ENCODE data around the gene GNRHR. TPM values are rescaled to one million over a fixed set of nuclear protein-coding genes. Genes with fewer than 3 reads are reported as not detected.

The GNRHR gene
- total RNA-seq, 1 experiment from 2014 or later, result not detected

DNA sequence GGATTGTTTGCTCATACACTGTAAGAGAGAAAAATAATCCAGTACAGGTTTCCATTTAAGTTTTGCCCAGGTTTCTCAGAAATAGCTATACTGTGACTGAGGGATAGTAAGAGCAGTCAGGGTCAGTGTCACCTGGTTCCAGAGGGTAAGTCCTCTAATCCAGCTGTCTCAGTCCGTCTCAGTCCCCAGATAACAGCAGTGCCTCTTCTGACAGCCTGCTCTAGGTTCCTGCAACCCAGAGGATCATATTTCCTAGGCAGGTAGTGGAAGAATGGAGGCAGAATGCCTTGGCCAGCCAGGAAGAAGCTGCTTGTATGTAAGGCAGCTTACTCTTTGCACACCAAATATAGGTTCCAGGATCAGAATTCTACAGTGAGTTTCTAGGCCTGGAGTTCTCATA lies 22.6 kb upstream of the GNRHR start:
- BruUV-seq (replicated peaks), result no TSS peak
- POLR2A ChIA-PET, result no interaction called here

GRCh38 chr4:67770422-67770821 lies 16.2 kb upstream of the GNRHR start:
- BruUV-seq (replicated peaks), result no TSS peak
- H3K9me3 Mint-ChIP-seq (ENCODE audit: unreplicated experiment), result no peaks in the 10 kb centered on the region
- no peak overlapping the region for H3K4me3 Mint-ChIP-seq (ENCODE audit: unreplicated experiment)
- H3K27ac Mint-ChIP-seq (ENCODE audit: unreplicated experiment), result no peak overlapping the region
- no peaks in the 10 kb centered on the region for H3K27me3 ChIP-seq (replicated peaks; ENCODE audit: control insufficient read depth, insufficient read depth, low read length)
- no peak overlapping the region for H3K4me3 ChIP-seq (ENCODE audit: low read depth, low read length)
- no peaks in the 10 kb centered on the region for H3K9me3 ChIP-seq
- POLR2A ChIA-PET, result no interaction called here
- no peaks in the 10 kb centered on the region for H3K4me1 Mint-ChIP-seq (ENCODE audit: low read depth, unreplicated experiment)
- H3K27me3 Mint-ChIP-seq (ENCODE audit: insufficient read depth, unreplicated experiment), result peaks cover 8% of the 10 kb centered on the region
- intact Hi-C loops (cut with micrococcal nuclease; ENCODE audit: unreplicated experiment), result no loop called here
- no peak for DNase-seq
- no peaks in the 10 kb centered on the region for H3K36me3 Mint-ChIP-seq (ENCODE audit: insufficient read depth, unreplicated experiment)
- TF ChIP-seq, protein P1, sequence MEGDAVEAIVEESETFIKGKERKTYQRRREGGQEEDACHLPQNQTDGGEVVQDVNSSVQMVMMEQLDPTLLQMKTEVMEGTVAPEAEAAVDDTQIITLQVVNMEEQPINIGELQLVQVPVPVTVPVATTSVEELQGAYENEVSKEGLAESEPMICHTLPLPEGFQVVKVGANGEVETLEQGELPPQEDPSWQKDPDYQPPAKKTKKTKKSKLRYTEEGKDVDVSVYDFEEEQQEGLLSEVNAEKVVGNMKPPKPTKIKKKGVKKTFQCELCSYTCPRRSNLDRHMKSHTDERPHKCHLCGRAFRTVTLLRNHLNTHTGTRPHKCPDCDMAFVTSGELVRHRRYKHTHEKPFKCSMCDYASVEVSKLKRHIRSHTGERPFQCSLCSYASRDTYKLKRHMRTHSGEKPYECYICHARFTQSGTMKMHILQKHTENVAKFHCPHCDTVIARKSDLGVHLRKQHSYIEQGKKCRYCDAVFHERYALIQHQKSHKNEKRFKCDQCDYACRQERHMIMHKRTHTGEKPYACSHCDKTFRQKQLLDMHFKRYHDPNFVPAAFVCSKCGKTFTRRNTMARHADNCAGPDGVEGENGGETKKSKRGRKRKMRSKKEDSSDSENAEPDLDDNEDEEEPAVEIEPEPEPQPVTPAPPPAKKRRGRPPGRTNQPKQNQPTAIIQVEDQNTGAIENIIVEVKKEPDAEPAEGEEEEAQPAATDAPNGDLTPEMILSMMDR (IDR thresholded peaks at IDR 0.05; ENCODE audit: insufficient read depth in 1 of 2, low read depth in 1 of 2, low read length in 1 of 2, severe bottlenecking in 1 of 2, unreplicated experiment in 1 of 2), result no peak
- CTCF ChIA-PET, result no interaction called here
- H3K4me1 ChIP-seq, result no peaks in the 10 kb centered on the region
- H3K36me3 ChIP-seq (ENCODE audit: control insufficient read depth, insufficient read depth, low read length), result no peaks in the 10 kb centered on the region

More for the DNA sequence above, 22.6 kb upstream of the GNRHR start:
- Histone ChIP-seq H3K4me1 (no peaks in the 10 kb centered on the region), H3K4me3 (ENCODE audit: low read depth, low read length) (no peak overlapping the region), H3K27me3 (replicated peaks; ENCODE audit: control insufficient read depth, insufficient read depth, low read length) (no peaks in the 10 kb centered on the region), H3K36me3 (ENCODE audit: control insufficient read depth, insufficient read depth, low read length) (no peaks in the 10 kb centered on the region), H3K9me3 (no peaks in the 10 kb centered on the region)
- H3K36me3 Mint-ChIP-seq (ENCODE audit: insufficient read depth, unreplicated experiment), result no peaks in the 10 kb centered on the region
- no peak overlapping the region for H3K4me3 Mint-ChIP-seq (ENCODE audit: unreplicated experiment)
- no peak overlapping the region for H3K27ac Mint-ChIP-seq (ENCODE audit: unreplicated experiment)
- intact Hi-C loops (cut with micrococcal nuclease; ENCODE audit: unreplicated experiment), result no loop called here
- DNase-seq, result no peak
- no peaks in the 10 kb centered on the region for H3K4me1 Mint-ChIP-seq (ENCODE audit: low read depth, unreplicated experiment)
- TF ChIP-seq, protein P1 (IDR thresholded peaks at IDR 0.05; ENCODE audit: insufficient read depth in 1 of 2, low read depth in 1 of 2, low read length in 1 of 2, severe bottlenecking in 1 of 2, unreplicated experiment in 1 of 2), result no peak
- H3K27me3 Mint-ChIP-seq (ENCODE audit: insufficient read depth, unreplicated experiment), result no peaks in the 10 kb centered on the region
- CTCF ChIA-PET, result no interaction called here
- no peaks in the 10 kb centered on the region for H3K9me3 Mint-ChIP-seq (ENCODE audit: unreplicated experiment)

DNA sequence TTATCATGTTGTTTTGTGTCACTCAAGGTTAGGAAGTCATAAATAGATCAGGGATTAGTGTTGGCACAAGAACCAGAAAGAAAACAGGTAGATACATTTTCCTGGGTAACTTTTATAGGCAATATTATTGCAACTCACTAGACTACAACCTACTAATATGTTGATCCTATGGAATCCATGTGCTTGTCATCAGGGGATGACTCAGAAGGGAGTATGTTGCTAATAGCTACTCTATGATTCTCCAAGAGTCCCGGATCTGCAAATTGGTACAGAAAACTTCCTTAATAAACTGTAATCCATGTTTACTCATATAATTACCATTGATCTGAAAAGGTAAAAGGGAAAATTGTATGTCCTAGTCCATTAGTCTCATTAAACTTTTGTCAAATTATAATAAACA lies 11.7 kb upstream of the GNRHR start:
- peaks cover 8% of the 10 kb centered on the region for H3K27me3 Mint-ChIP-seq (ENCODE audit: insufficient read depth, unreplicated experiment)
- CTCF ChIA-PET, result no interaction called here
- BruUV-seq (replicated peaks), result no TSS peak

More for the DNA sequence above, 11.7 kb upstream of the GNRHR start:
- no peaks in the 10 kb centered on the region for H3K36me3 ChIP-seq (ENCODE audit: control insufficient read depth, insufficient read depth, low read length)
- no peak overlapping the region for H3K4me3 Mint-ChIP-seq (ENCODE audit: unreplicated experiment)
- H3K9me3 Mint-ChIP-seq (ENCODE audit: unreplicated experiment), result no peaks in the 10 kb centered on the region
- no peaks in the 10 kb centered on the region for H3K4me1 ChIP-seq
- DNase-seq, result no peak
- no peaks in the 10 kb centered on the region for H3K4me1 Mint-ChIP-seq (ENCODE audit: low read depth, unreplicated experiment)
- intact Hi-C loops (cut with micrococcal nuclease; ENCODE audit: unreplicated experiment), result no loop called here
- no peaks in the 10 kb centered on the region for H3K27me3 ChIP-seq (replicated peaks; ENCODE audit: control insufficient read depth, insufficient read depth, low read length)
- H3K4me3 ChIP-seq (ENCODE audit: low read depth, low read length), result no peak overlapping the region
- POLR2A ChIA-PET, result no interaction called here
- TF ChIP-seq, protein P1 (IDR thresholded peaks at IDR 0.05; ENCODE audit: insufficient read depth in 1 of 2, low read depth in 1 of 2, low read length in 1 of 2, severe bottlenecking in 1 of 2, unreplicated experiment in 1 of 2), result no peak
- H3K27ac Mint-ChIP-seq (ENCODE audit: unreplicated experiment), result no peak overlapping the region
- H3K36me3 Mint-ChIP-seq (ENCODE audit: insufficient read depth, unreplicated experiment), result no peaks in the 10 kb centered on the region
- H3K9me3 ChIP-seq, result no peaks in the 10 kb centered on the region

All from Caco-2 (cell line).